ENCODE measurements around the gene CCT7.

The CCT7 gene

GRCh38 chr2:73227086-73227485 lies 7.0 kb upstream of the CCT7 start:
- DNase-seq: no peak

GRCh38 chr2:73228631-73229030 lies 5.5 kb upstream of the CCT7 start:
- no peak for DNase-seq

GRCh38 chr2:73232403-73233153 lies 1.5 kb upstream of the CCT7 start:
- DNase-seq: peak; percentile 14

GRCh38 chr2:73233154-73233931 lies 765 bp upstream of the CCT7 start, which contains the start of gene PRADC1:
PRADC1 (minus strand) TSS chr2:73233239; CDS start chr2:73233160, 79 bp downstream.
- DNase-seq: peak; percentile 100

GRCh38 chr2:73235315-73236028 lies 1.4 kb downstream of the CCT7 start:
- DNase-seq: no peak

GRCh38 chr2:73237168-73237567 lies 3.1 kb downstream of the CCT7 start:
- no peak for DNase-seq

GRCh38 chr2:73238149-73238548 lies 4.0 kb downstream of the CCT7 start:
- DNase-seq: no peak

GRCh38 chr2:73238976-73239375 lies 4.9 kb downstream of the CCT7 start:
- no peak for DNase-seq

GRCh38 chr2:73239776-73240175 lies 5.7 kb downstream of the CCT7 start:
- DNase-seq: peak; percentile 74

GRCh38 chr2:73243884-73244570 lies 9.9 kb downstream of the CCT7 start:
- DNase-seq: peak; percentile 82

- DNase-seq: no peak
Observed at GRCh38 chr2:73244580-73244979, 10.5 kb downstream of the CCT7 start.

GRCh38 chr2:73246850-73247249 lies 12.7 kb downstream of the CCT7 start:
- DNase-seq: no peak

- DNase-seq: no peak
Observed at GRCh38 chr2:73249636-73250035, 15.5 kb downstream of the CCT7 start.

- DNase-seq: no peak
Observed at GRCh38 chr2:73250872-73251846, 17.1 kb downstream of the CCT7 start.

- DNase-seq: no peak
Observed at GRCh38 chr2:73252238-73253027, 18.3 kb downstream of the CCT7 start.

- DNase-seq: no peak
Observed at GRCh38 chr2:73253400-73253799, 19.3 kb downstream of the CCT7 start.

GRCh38 chr2:73253901-73254300 lies 19.8 kb downstream of the CCT7 start:
- no peak for DNase-seq

- DNase-seq: no peak
Observed at GRCh38 chr2:73254343-73255006, 20.4 kb downstream of the CCT7 start.

- DNase-seq: no peak
Observed at GRCh38 chr2:73255007-73255644, 21.0 kb downstream of the CCT7 start.
